ENCODE data around the gene P2RX2. TPM values are rescaled to one million over a fixed set of nuclear protein-coding genes. Genes with fewer than 3 reads are reported as not detected.

P2RX2 gene
- not detected in 2 replicates for total RNA-seq

GRCh38 chr12:132618683-132619043, at the start of gene P2RX2:
Gene P2RX2, plus strand, starts transcription at chr12:132618776. Its CDS starts 41 bp downstream, at chr12:132618817.
- Mint-ChIP-seq H3K4me3 (ENCODE audit: low read depth) (no peak within 1 kb of the TSS), H3K4me1 (ENCODE audit: low read depth) (peaks cover 5% of the 10 kb centered on the region), H3K27me3 (ENCODE audit: low read depth) (peaks cover 20% of the 10 kb centered on the region), H3K27ac (no peak within 1 kb of the TSS), H3K9me3 (peaks cover 11% of the 10 kb centered on the region), H3K36me3 (ENCODE audit: low read depth) (peaks cover 14% of the 10 kb centered on the region)
- no peak for DNase-seq (ENCODE audit: low spot score)
- intact Hi-C loops (cut with micrococcal nuclease), result no loop called here

- no peaks in the 10 kb centered on the region for H3K27me3 Mint-ChIP-seq (ENCODE audit: low read depth)
- H3K27ac Mint-ChIP-seq, result no peak overlapping the region
- intact Hi-C loops (cut with micrococcal nuclease), result no loop called here
- no peak for DNase-seq (ENCODE audit: low spot score)
- peaks cover 2% of the 10 kb centered on the region for H3K36me3 Mint-ChIP-seq (ENCODE audit: low read depth)
- no peaks in the 10 kb centered on the region for H3K4me1 Mint-ChIP-seq (ENCODE audit: low read depth)
- no peaks in the 10 kb centered on the region for H3K9me3 Mint-ChIP-seq
- no peak overlapping the region for H3K4me3 Mint-ChIP-seq (ENCODE audit: low read depth)
Observed at GRCh38 chr12:132568826-132569480, 49.6 kb upstream of the P2RX2 start.

- Mint-ChIP-seq H3K27ac (no peak overlapping the region), H3K36me3 (ENCODE audit: low read depth) (peaks cover 2% of the 10 kb centered on the region), H3K9me3 (no peaks in the 10 kb centered on the region), H3K4me1 (ENCODE audit: low read depth) (no peaks in the 10 kb centered on the region), H3K4me3 (ENCODE audit: low read depth) (no peak overlapping the region), H3K27me3 (ENCODE audit: low read depth) (no peaks in the 10 kb centered on the region)
- intact Hi-C loops (cut with micrococcal nuclease), result no loop called here
- DNase-seq (ENCODE audit: low spot score), result no peak
Observed at GRCh38 chr12:132569856-132570480, 48.6 kb upstream of the P2RX2 start.

- Mint-ChIP-seq H3K27me3 (ENCODE audit: low read depth) (no peaks in the 10 kb centered on the region), H3K36me3 (ENCODE audit: low read depth) (peaks cover 2% of the 10 kb centered on the region), H3K4me1 (ENCODE audit: low read depth) (no peaks in the 10 kb centered on the region), H3K27ac (no peak overlapping the region), H3K9me3 (no peaks in the 10 kb centered on the region), H3K4me3 (ENCODE audit: low read depth) (no peak overlapping the region)
- intact Hi-C loops (cut with micrococcal nuclease), result no loop called here
- no peak for DNase-seq (ENCODE audit: low spot score)
Observed at GRCh38 chr12:132570635-132571034, 47.9 kb upstream of the P2RX2 start.

GRCh38 chr12:132571051-132571450, 47.5 kb upstream of the P2RX2 start:
- peaks cover 2% of the 10 kb centered on the region for H3K36me3 Mint-ChIP-seq (ENCODE audit: low read depth)
- intact Hi-C loops (cut with micrococcal nuclease), result no loop called here

GRCh38 chr12:132571598-132571997, 47.0 kb upstream of the P2RX2 start:
- no peaks in the 10 kb centered on the region for H3K9me3 Mint-ChIP-seq
- H3K27me3 Mint-ChIP-seq (ENCODE audit: low read depth), result no peaks in the 10 kb centered on the region
- H3K36me3 Mint-ChIP-seq (ENCODE audit: low read depth), result peaks cover 2% of the 10 kb centered on the region
- H3K4me3 Mint-ChIP-seq (ENCODE audit: low read depth), result no peak overlapping the region
- no peaks in the 10 kb centered on the region for H3K4me1 Mint-ChIP-seq (ENCODE audit: low read depth)
- no peak for DNase-seq (ENCODE audit: low spot score)
- intact Hi-C loops (cut with micrococcal nuclease), result no loop called here
- no peak overlapping the region for H3K27ac Mint-ChIP-seq

More at GRCh38 chr12:132571051-132571450, 47.5 kb upstream of the P2RX2 start:
- Mint-ChIP-seq H3K27ac (no peak overlapping the region), H3K9me3 (no peaks in the 10 kb centered on the region), H3K4me1 (ENCODE audit: low read depth) (no peaks in the 10 kb centered on the region), H3K27me3 (ENCODE audit: low read depth) (no peaks in the 10 kb centered on the region), H3K4me3 (ENCODE audit: low read depth) (no peak overlapping the region)
- DNase-seq (ENCODE audit: low spot score), result no peak

GRCh38 chr12:132572106-132572505, 46.5 kb upstream of the P2RX2 start:
- Mint-ChIP-seq H3K27ac (no peak overlapping the region), H3K27me3 (ENCODE audit: low read depth) (no peaks in the 10 kb centered on the region), H3K36me3 (ENCODE audit: low read depth) (peaks cover 2% of the 10 kb centered on the region), H3K4me1 (ENCODE audit: low read depth) (no peaks in the 10 kb centered on the region), H3K4me3 (ENCODE audit: low read depth) (no peak overlapping the region), H3K9me3 (no peaks in the 10 kb centered on the region)
- DNase-seq (ENCODE audit: low spot score), result no peak
- intact Hi-C loops (cut with micrococcal nuclease), result no loop called here

- no peaks in the 10 kb centered on the region for H3K9me3 Mint-ChIP-seq
- H3K4me1 Mint-ChIP-seq (ENCODE audit: low read depth), result no peaks in the 10 kb centered on the region
- no peak overlapping the region for H3K4me3 Mint-ChIP-seq (ENCODE audit: low read depth)
- H3K27me3 Mint-ChIP-seq (ENCODE audit: low read depth), result no peaks in the 10 kb centered on the region
- intact Hi-C loops (cut with micrococcal nuclease), result no loop called here
- no peak overlapping the region for H3K27ac Mint-ChIP-seq
- DNase-seq (ENCODE audit: low spot score), result no peak
- peaks cover 6% of the 10 kb centered on the region for H3K36me3 Mint-ChIP-seq (ENCODE audit: low read depth)
Observed at GRCh38 chr12:132572801-132573760, 45.5 kb upstream of the P2RX2 start.

GRCh38 chr12:132574271-132574996, 44.1 kb upstream of the P2RX2 start:
- H3K27me3 Mint-ChIP-seq (ENCODE audit: low read depth), result no peaks in the 10 kb centered on the region
- no peaks in the 10 kb centered on the region for H3K4me1 Mint-ChIP-seq (ENCODE audit: low read depth)

GRCh38 chr12:132575661-132576060, 42.9 kb upstream of the P2RX2 start:
- H3K27me3 Mint-ChIP-seq (ENCODE audit: low read depth), result no peaks in the 10 kb centered on the region
- no peaks in the 10 kb centered on the region for H3K4me1 Mint-ChIP-seq (ENCODE audit: low read depth)
- intact Hi-C loops (cut with micrococcal nuclease), result no loop called here
- no peak for DNase-seq (ENCODE audit: low spot score)
- no peak overlapping the region for H3K27ac Mint-ChIP-seq
- no peak overlapping the region for H3K4me3 Mint-ChIP-seq (ENCODE audit: low read depth)
- no peaks in the 10 kb centered on the region for H3K9me3 Mint-ChIP-seq
- H3K36me3 Mint-ChIP-seq (ENCODE audit: low read depth), result peaks cover 9% of the 10 kb centered on the region

More at GRCh38 chr12:132574271-132574996, 44.1 kb upstream of the P2RX2 start:
- DNase-seq (ENCODE audit: low spot score), result no peak
- Mint-ChIP-seq H3K4me3 (ENCODE audit: low read depth) (no peak overlapping the region), H3K36me3 (ENCODE audit: low read depth) (peaks cover 6% of the 10 kb centered on the region), H3K27ac (no peak overlapping the region), H3K9me3 (no peaks in the 10 kb centered on the region)
- intact Hi-C loops (cut with micrococcal nuclease), result no loop called here

GRCh38 chr12:132576701-132577100, 41.9 kb upstream of the P2RX2 start:
- peaks cover 7% of the 10 kb centered on the region for H3K36me3 Mint-ChIP-seq (ENCODE audit: low read depth)
- DNase-seq (ENCODE audit: low spot score), result no peak
- no peak overlapping the region for H3K27ac Mint-ChIP-seq
- H3K27me3 Mint-ChIP-seq (ENCODE audit: low read depth), result no peaks in the 10 kb centered on the region
- no peaks in the 10 kb centered on the region for H3K4me1 Mint-ChIP-seq (ENCODE audit: low read depth)
- intact Hi-C loops (cut with micrococcal nuclease), result no loop called here
- H3K9me3 Mint-ChIP-seq, result no peaks in the 10 kb centered on the region
- H3K4me3 Mint-ChIP-seq (ENCODE audit: low read depth), result no peak overlapping the region

GRCh38 chr12:132577191-132577920, 41.2 kb upstream of the P2RX2 start:
- Mint-ChIP-seq H3K9me3 (no peaks in the 10 kb centered on the region), H3K27me3 (ENCODE audit: low read depth) (no peaks in the 10 kb centered on the region), H3K4me3 (ENCODE audit: low read depth) (no peak overlapping the region), H3K27ac (no peak overlapping the region), H3K36me3 (ENCODE audit: low read depth) (peaks cover 7% of the 10 kb centered on the region), H3K4me1 (ENCODE audit: low read depth) (no peaks in the 10 kb centered on the region)
- intact Hi-C loops (cut with micrococcal nuclease), result no loop called here
- no peak for DNase-seq (ENCODE audit: low spot score)

Measured in activated T-helper 2 cell treated with anti-CD3 and anti-CD28 coated beads, Interferon-gamma antibody, Interleukin-2, Interleukin-4, amounts not matched to agents 10 μg/mL and 5 μg/mL and 100 μg/mL, durations not matched to agents 14 hours and 24 hours and 36 hours (primary cell).